Activated CD4-positive, alpha-beta T cell treated with anti-CD3 and anti-CD28 coated beads, Interleukin-2, amount 50 U/mL, for 4 hours (primary cell): ENCODE data around the gene FTO.

Experiments
- DNase-seq, 2 experiments: peaks; one replicate each; pipeline ENCODE4 v3.0.0-alpha.2; 2020

Gene FTO

GRCh38 chr16:54027995-54028394 lies 324.0 kb downstream of the FTO start:
- no peak for DNase-seq

GRCh38 chr16:54030451-54030850 lies 326.5 kb downstream of the FTO start:
- no peak for DNase-seq

- no peak for DNase-seq
Measured at GRCh38 chr16:54031107-54031760, 327.3 kb downstream of the FTO start.

- DNase-seq = no peak
Measured at GRCh38 chr16:54033747-54034146, 329.8 kb downstream of the FTO start.

- DNase-seq = no peak
Measured at GRCh38 chr16:54034684-54035083, 330.7 kb downstream of the FTO start.

GRCh38 chr16:54040480-54040879 lies 336.5 kb downstream of the FTO start:
- no peak for DNase-seq

GRCh38 chr16:54040975-54041374 lies 337.0 kb downstream of the FTO start:
- DNase-seq = no peak

GRCh38 chr16:54048586-54049495 lies 344.9 kb downstream of the FTO start:
- DNase-seq = no peak

- DNase-seq = no peak
Measured at GRCh38 chr16:54049591-54050458, 345.9 kb downstream of the FTO start.

- DNase-seq = no peak
Measured at GRCh38 chr16:54050459-54051210, 346.7 kb downstream of the FTO start.

GRCh38 chr16:54051821-54052220 lies 347.9 kb downstream of the FTO start:
- no peak for DNase-seq

GRCh38 chr16:54052271-54052670 lies 348.3 kb downstream of the FTO start:
- no peak for DNase-seq

GRCh38 chr16:54053891-54054820 lies 350.2 kb downstream of the FTO start:
- no peak for DNase-seq

- DNase-seq = no peak
Measured at GRCh38 chr16:54055191-54055590, 351.2 kb downstream of the FTO start.

- DNase-seq = no peak
Measured at GRCh38 chr16:54055864-54056263, 351.9 kb downstream of the FTO start.

GRCh38 chr16:54056921-54057320 lies 353.0 kb downstream of the FTO start:
- DNase-seq = no peak

GRCh38 chr16:54059319-54059718 lies 355.4 kb downstream of the FTO start:
- no peak for DNase-seq

GRCh38 chr16:54060599-54061421 lies 356.9 kb downstream of the FTO start:
- no peak for DNase-seq

GRCh38 chr16:54061454-54061853 lies 357.5 kb downstream of the FTO start:
- no peak for DNase-seq
